COLO829 (cell line): ENCODE results near the gene WDHD1.
"Not testable (repeated sequence)": the region's sequence is repeated elsewhere in the genome, so short reads cannot be mapped to it uniquely, and the experiment has no call there.

Experiments
- DNase-seq: peaks from one replicate; pipeline ENCODE4 v3.0.0; 2012; ENCODE audit warnings: low spot score

Gene WDHD1

DNA sequence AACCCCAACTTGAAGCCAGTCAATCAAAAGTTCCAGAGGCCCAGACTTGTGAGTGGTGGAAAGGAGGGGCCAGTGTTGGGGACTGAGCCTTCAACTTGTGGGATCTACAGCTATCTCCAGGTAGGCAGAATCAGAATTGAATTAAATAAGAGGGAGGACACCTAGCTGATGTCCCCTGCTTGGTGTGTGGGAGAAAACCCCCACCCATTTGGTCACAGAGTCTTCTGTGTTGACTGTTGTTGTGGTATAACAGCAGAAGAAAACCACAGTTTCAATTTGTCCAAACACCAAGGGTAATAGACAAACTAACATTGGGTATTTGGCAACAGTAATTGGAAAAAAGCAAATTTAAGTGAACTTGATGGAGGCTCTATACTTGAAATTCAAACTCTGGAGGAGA lies 120.8 kb downstream of the WDHD1 start:
- no peak for DNase-seq

GRCh38 chr14:54902521-54903420 lies 124.1 kb downstream of the WDHD1 start, which contains the start of gene GCH1:
Gene GCH1 (minus strand): TSS chr14:54902826. CDS start chr14:54902663, 163 bp downstream.
- DNase-seq: no peak

- no peak for DNase-seq
These were observed 124.8 kb downstream of the WDHD1 start for GRCh38 chr14:54902143-54902520.

GRCh38 chr14:54901380-54902142 lies 125.3 kb downstream of the WDHD1 start:
- no peak for DNase-seq

DNA sequence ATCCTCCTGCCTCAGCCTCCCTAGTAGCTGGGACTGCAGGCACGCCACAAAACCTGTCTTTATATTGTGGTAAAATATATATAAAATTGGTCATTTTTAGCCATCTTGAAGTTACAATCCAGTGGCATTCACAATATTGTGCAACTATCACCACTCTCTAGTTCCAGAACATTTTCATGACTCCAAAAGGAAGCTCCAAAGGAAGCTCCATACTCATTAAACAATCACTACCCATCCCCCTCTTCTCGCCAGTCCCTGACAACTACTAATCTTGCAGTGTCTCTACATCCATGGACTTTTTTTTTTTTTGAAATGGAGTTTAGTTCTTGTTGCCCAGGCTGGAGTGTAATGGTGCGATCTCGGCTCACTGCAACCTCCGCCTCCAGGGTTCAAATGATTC lies 127.3 kb downstream of the WDHD1 start:
- DNase-seq: no peak

DNA sequence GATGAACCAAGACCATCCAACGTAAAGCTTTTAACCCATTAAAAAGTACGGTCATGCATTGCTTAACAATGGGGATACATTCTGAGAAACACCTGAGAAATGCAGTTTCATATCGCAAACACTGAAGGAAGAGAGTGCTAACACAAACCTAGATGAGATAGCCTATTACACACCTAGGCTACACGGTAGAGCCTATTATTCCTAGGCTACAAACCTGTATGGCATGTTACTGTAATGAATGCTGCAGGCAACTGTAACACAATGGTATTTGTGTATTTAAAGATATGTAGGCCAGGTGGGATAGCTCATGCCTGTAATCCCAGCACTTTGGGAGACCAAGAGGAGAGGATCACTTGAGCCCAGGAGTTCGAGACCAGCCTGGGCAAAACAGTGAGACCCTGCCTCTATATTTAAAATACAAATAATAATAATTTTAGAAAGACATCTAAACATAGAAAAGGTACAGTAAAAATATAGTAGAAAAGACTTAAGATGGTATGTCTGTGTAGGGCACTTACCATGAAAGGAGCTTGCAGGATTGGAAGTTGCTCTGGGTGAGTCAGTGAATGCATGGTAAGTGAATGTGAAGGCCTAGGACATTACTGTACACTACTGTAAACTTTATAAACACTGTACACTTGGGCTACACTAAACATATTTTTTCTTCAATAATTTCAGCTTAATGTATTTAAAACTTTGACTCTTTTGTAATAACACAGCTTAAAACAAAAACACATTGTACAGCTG lies 128.9 kb downstream of the WDHD1 start:
- DNase-seq: not testable (repeated sequence)

- DNase-seq: no peak
These were observed 131.2 kb downstream of the WDHD1 start for GRCh38 chr14:54895683-54896082.

DNA sequence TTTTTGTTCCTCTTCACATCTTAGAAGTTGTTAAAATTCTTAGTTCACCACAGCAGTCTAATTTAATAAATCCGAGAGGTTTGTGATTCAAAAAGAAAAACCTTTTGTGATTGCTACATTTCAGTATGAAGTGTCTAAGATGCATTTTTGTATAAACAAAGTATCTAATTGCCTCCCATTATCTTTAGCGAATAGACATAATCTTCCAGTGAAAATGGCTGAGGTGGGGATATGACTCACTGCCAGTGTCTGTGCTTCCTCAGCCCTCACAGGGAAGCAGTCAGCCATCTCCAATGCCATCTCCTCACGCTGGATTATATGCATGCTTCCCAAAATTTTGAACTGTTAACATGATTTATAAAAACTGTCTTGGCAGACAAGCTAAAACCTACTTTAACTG lies 131.9 kb downstream of the WDHD1 start:
- DNase-seq: no peak

- DNase-seq: peak; percentile 41
These were observed 133.6 kb downstream of the WDHD1 start for GRCh38 chr14:54893151-54893760.

- no peak for DNase-seq
These were observed 135.2 kb downstream of the WDHD1 start for GRCh38 chr14:54891471-54892245.

GRCh38 chr14:54890788-54891187 lies 136.1 kb downstream of the WDHD1 start:
- DNase-seq: no peak

GRCh38 chr14:54889919-54890318 lies 137.0 kb downstream of the WDHD1 start:
- no peak for DNase-seq
